ENCODE measurements around the gene STN1.

Gene STN1

DNA sequence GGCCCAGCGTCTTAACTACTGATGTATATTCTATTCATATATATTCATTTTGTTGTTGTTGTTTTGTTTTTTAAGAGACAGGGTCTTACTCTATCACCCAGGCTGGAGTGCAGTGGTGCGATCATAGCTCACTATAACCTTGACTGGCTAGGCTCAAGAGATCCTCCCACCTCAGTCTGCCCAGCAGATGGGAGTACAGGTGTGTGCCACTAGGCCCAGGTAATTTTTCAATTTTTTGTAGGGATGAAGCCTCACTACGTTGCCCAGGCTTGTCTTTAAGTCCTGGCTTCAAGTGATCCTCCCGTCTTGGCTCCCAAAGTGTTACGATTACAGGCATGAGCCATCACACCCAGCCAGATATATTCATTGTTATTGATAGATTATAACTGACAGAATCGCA is 12.9 kb upstream of the STN1 start:
- Histone ChIP-seq H3K4me2 (ENCODE audit: low read length) (no peak overlapping the region), H3K9me3 (ENCODE audit: insufficient read depth, low read length) (no peaks in the 10 kb centered on the region), H3K27ac (ENCODE audit: low read length) (no peak overlapping the region), H3K79me2 (ENCODE audit: low read length) (no peaks in the 10 kb centered on the region), H3K4me1 (ENCODE audit: low read length) (no peaks in the 10 kb centered on the region), H3K9ac (ENCODE audit: low read length) (no peak overlapping the region), H2AFZ (ENCODE audit: low read depth, low read length) (no peak overlapping the region), H3K36me3 (replicated peaks; ENCODE audit: low read depth, low read length) (no peaks in the 10 kb centered on the region), H4K20me1 (ENCODE audit: insufficient read depth, low read length) (no peaks in the 10 kb centered on the region), H3K27me3 (ENCODE audit: low read depth, low read length) (no peaks in the 10 kb centered on the region), H3K4me3 (ENCODE audit: low read length) (no peak overlapping the region)
- TF ChIP-seq EZH2phosphoT487 (IDR thresholded peaks at IDR 0.05; ENCODE audit: low read depth) (no peak), CTCF (IDR thresholded peaks at IDR 0.05; ENCODE audit: low read depth, low read length) (no peak)

- Histone ChIP-seq H4K20me1 (ENCODE audit: insufficient read depth, low read length) (no peaks in the 10 kb centered on the region), H2AFZ (ENCODE audit: low read depth, low read length) (no peak overlapping the region), H3K36me3 (replicated peaks; ENCODE audit: low read depth, low read length) (no peaks in the 10 kb centered on the region), H3K27me3 (ENCODE audit: low read depth, low read length) (no peaks in the 10 kb centered on the region), H3K4me2 (ENCODE audit: low read length) (no peak overlapping the region), H3K4me3 (ENCODE audit: low read length) (no peak overlapping the region), H3K27ac (ENCODE audit: low read length) (no peak overlapping the region), H3K4me1 (ENCODE audit: low read length) (no peaks in the 10 kb centered on the region), H3K79me2 (ENCODE audit: low read length) (no peaks in the 10 kb centered on the region), H3K9ac (ENCODE audit: low read length) (no peak overlapping the region), H3K9me3 (ENCODE audit: insufficient read depth, low read length) (no peaks in the 10 kb centered on the region)
- no peak for TF ChIP-seq EZH2phosphoT487 (IDR thresholded peaks at IDR 0.05; ENCODE audit: low read depth)
- no peak for TF ChIP-seq CTCF (IDR thresholded peaks at IDR 0.05; ENCODE audit: low read depth, low read length)
These were observed 12.5 kb upstream of the STN1 start for GRCh38 chr10:103930449-103930848.

DNA sequence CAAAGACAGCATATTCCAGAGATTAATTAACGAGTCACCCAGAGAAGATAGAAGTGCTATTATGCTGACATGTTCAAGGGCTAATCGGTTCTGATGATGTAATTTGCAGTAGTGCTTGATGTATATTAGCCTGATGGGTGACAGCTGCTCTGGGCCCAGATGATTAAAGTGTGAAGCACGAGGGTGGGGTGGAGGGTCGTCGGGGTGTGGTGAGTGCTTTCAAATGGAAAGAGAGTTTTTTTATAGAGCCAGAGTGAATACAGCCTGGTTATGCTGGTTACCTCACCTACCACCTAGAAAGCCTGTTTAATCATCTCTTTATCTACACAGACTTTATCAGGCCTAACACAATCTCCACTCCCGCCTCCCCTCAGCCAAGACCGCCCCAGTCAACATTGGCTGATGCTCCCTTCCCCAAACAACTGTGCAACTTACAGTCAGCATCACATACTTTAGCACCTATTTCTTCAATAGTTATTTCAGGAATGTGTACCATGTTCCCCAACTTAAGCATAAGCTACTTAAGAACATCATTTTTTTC is 11.5 kb upstream of the STN1 start:
- no peaks in the 10 kb centered on the region for H3K79me2 ChIP-seq (ENCODE audit: low read length)
- TF ChIP-seq CTCF (IDR thresholded peaks at IDR 0.05; ENCODE audit: low read depth, low read length) (no peak), EZH2phosphoT487 (IDR thresholded peaks at IDR 0.05; ENCODE audit: low read depth) (no peak)
- no peak overlapping the region for H3K27ac ChIP-seq (ENCODE audit: low read length)
- H3K9me3 ChIP-seq (ENCODE audit: insufficient read depth, low read length), result no peaks in the 10 kb centered on the region
- H3K4me2 ChIP-seq (ENCODE audit: low read length), result no peak overlapping the region
- no peak overlapping the region for H3K4me3 ChIP-seq (ENCODE audit: low read length)
- no peaks in the 10 kb centered on the region for H3K36me3 ChIP-seq (replicated peaks; ENCODE audit: low read depth, low read length)
- H3K27me3 ChIP-seq (ENCODE audit: low read depth, low read length), result no peaks in the 10 kb centered on the region
- no peaks in the 10 kb centered on the region for H3K4me1 ChIP-seq (ENCODE audit: low read length)
- no peak overlapping the region for H2AFZ ChIP-seq (ENCODE audit: low read depth, low read length)
- H3K9ac ChIP-seq (ENCODE audit: low read length), result no peak overlapping the region
- H4K20me1 ChIP-seq (ENCODE audit: insufficient read depth, low read length), result no peaks in the 10 kb centered on the region

DNA sequence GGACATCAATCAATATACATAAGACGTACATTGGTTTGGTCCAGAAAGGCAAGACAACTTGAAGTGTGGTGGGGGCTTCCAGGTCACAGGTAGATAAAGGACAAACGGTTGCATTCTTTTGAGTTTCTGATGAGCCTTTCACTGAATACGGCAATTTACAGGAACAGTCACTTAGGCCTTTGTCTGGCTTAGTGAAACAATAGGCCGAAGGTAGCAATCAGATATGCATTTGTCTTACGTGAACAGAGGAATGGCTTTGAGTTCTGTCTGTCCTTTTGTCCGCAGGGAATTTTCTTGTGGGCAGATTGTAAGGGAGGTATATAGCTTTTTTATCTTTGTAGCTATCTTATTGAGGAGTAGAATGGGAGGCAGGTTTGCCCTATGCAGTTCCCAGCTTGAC is 10.8 kb upstream of the STN1 start:
- no peak for TF ChIP-seq EZH2phosphoT487 (IDR thresholded peaks at IDR 0.05; ENCODE audit: low read depth)
- no peak for TF ChIP-seq CTCF (IDR thresholded peaks at IDR 0.05; ENCODE audit: low read depth, low read length)
- H3K4me2 ChIP-seq (ENCODE audit: low read length), result no peak overlapping the region
- H3K4me3 ChIP-seq (ENCODE audit: low read length), result no peak overlapping the region
- no peak overlapping the region for H2AFZ ChIP-seq (ENCODE audit: low read depth, low read length)
- no peaks in the 10 kb centered on the region for H4K20me1 ChIP-seq (ENCODE audit: insufficient read depth, low read length)
- H3K79me2 ChIP-seq (ENCODE audit: low read length), result no peaks in the 10 kb centered on the region
- no peak overlapping the region for H3K9ac ChIP-seq (ENCODE audit: low read length)
- no peak overlapping the region for H3K27ac ChIP-seq (ENCODE audit: low read length)
- H3K27me3 ChIP-seq (ENCODE audit: low read depth, low read length), result no peaks in the 10 kb centered on the region
- H3K4me1 ChIP-seq (ENCODE audit: low read length), result no peaks in the 10 kb centered on the region
- H3K36me3 ChIP-seq (replicated peaks; ENCODE audit: low read depth, low read length), result no peaks in the 10 kb centered on the region
- no peaks in the 10 kb centered on the region for H3K9me3 ChIP-seq (ENCODE audit: insufficient read depth, low read length)

Data from OCI-LY3 (cell line).